ENCODE results near the gene MFSD6L.

MFSD6L gene

DNA sequence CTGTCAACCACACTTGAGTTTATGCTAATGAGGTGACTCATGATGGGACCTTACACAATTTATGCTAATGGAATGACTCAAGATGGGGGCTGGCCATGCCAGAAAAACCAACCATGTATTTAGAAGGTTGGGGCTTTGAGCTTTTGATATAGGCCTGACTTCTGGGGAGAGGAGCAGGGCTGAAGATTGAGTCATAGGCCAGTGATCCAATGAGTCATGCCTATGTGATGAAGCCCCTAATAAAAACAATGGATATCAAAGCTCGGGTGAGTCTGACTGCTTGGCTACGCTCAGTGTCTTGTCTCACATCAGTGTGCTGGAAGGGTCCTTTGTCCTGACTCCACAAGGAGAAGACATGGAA lies 7.3 kb downstream of the MFSD6L start:
- DNase-seq (ENCODE audit: low spot score) = peak; percentile 3

DNA sequence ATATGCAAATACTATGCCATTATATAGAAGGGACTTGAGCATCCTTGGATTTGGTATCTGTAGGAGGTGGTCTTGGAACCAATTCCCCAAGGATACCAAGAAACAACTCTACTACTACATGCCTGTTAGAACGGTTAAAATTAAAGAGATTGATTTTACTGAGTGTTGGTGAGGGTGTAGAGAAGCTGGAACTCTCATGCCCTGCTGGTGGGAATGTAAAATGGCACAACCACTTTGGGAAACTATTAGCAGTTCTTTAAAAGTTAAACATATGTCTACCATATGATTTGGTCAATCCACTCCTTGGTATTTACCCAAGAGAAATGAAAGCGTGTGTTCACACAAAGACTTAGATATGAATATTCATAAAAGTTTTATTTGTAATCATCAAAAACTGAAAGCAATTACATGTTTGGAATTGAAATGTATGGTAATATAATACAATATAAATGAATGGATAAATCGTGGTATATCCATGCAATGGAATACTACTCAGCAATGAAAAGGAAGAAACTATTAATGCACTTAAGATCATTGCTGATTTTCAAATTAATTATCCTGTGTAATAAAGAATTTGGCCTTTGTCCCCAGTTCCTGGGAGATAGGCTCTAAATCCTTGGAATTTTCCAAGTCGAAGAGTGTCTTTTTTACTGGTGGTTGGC lies 7.8 kb downstream of the MFSD6L start:
- no peak for DNase-seq (ENCODE audit: low spot score)

DNA sequence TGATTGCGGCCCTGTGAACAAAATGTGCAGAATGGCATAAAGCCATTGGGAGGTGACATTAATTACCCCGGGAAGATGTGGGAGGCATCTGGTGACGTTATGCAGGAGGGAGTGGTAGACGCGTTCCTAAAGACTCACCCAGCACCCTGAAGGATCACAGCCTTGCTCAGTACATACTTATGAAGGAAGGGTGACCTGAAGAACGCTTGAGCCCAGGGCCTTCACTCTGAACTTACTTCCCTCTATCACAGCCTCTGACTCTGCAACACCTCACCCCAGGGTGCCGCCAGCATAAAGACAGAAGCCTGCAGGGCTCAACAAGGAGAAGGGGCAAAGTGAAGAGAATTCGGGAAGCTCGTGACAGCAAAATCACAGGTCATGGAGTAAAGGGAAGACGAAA lies 9.4 kb downstream of the MFSD6L start:
- DNase-seq (ENCODE audit: low spot score) = no peak

DNA sequence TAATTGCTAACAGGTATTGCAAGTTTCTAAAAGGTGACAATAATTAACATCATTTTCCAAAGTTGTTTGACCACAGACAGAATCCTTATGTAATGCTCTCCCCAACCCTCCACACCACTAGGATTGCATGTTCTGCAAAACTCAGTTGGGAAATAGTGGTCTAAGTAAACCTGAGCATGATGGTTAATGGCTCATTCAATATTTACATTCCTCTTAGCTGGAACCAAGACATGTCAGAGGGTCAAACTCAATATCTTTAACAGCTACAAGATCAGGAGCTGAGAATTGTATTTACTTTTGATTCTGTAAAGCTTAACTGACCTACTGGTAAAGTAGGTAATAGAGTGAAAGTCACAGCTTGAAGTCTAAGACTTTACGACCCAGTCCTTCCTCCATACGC lies 10.2 kb downstream of the MFSD6L start:
- DNase-seq (ENCODE audit: low spot score) = no peak

DNA sequence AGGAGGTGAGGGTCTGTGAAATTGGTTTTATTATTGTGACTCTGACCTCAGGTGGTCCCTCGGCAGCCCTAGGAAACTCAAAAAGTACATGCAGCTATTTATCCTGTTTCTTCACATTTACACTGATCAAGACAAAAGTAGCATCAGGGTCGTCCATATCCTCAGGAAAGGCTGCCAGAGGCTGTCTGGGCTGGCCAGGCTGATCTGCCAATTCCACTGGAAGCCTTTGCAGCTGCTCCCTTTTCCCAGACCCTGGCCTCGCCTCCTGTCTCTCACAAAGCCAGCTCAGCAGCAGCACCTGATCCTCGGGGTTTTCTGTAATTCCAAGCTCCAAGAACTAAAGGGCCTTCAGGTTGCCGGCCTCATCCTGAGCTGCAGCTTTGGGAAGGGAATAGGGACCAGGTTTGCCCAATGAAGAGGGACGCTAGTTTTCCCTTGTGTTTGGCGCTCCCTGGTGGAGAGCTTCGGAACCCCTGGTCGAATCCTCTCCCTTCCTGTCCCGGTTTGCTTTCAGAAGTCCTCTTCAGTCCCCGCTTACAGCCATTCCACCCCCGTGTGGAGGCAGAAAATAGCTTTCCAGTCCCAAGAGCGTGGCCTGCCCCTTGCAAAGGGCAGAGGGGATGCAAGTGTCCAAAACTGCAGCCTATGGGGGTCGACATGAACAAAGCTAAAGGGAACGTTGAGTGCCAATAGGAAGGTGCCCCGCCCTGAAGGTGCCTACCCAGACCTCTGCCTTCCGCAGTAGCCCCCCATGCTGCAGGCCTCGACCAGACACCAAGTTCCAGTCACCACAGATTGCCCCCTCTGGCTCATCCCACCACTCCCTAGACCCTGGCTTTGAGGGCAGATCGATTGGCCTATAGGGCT lies 13.4 kb downstream of the MFSD6L start:
- peak; percentile 52 for DNase-seq (ENCODE audit: low spot score)

DNA sequence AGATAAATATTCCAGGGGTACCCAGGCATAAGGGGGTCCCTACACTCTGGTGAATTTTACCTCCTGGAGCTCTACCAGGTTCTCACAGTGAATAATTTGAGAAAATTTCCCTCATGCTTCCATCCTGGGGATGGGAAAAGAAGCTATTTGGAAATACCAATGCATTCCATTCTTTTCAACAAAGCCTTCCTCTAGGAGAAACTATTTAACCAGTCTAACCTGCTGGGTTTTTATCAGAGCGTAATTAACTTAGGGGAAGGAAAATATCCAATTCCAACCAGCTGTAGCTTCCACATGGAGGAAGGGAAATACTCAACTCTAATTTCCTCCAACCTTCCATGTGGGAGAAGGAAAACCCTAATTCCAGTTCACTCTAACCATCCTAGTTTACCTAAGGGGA lies 17.0 kb downstream of the MFSD6L start:
- DNase-seq (ENCODE audit: low spot score) = no peak

DNA sequence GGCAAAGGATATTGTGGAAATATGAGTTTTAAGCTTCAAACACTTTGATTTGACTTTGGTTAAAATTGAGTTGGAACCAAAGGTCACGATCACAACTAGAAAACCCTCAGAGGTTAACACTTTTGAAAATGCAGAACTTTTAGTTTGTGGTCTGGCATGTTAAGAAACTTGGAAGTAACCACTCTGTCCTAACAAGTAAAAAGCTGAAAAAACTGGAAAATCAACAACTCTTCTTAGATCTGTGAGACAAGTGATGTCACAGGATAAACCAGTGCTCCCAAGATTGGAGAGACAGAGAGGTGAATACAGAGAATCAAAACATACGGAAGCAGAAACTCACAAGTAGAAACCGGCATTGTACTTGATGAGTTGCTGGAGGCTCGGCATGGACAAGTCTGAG lies 17.4 kb downstream of the MFSD6L start:
- no peak for DNase-seq (ENCODE audit: low spot score)

DNA sequence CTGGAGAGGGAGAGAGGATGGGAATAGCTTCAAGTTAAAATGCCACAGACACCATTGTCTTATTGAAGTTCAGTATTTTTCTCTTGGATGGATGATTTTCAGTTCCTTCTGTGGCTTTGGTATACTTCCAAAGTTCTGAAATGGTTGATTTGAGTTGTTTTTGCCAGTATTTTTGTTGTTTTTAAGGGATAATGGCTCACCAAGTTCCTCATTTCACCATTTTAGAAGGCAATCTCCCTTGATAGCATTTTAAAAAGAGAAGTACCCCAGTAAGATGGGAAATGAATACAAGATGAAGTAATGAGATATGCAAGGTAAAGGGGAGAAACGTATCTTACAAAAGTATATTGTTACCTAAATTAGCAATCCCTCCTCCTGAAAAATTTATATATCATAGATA lies 22.3 kb downstream of the MFSD6L start:
- no peak for DNase-seq (ENCODE audit: low spot score)

DNA sequence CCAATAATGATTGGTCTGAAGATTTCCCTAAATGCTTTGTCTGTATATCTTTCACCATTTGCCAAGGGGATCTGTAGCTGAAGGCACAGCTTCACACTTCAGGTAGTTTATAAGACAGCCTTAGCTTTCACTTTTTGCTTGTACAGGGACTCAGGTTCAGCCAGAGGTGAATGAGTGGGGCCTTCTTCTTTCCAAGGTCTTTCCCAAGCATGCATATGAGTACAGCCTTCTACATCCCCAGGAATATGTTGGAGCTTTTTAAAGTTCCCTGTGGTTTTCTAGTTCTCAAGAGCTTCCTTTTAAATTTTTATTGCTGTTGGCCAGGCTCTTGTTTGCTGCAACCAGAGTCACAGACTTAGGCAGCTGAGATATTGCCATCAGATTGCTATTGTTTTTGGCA lies 22.9 kb downstream of the MFSD6L start:
- no peak for DNase-seq (ENCODE audit: low spot score)

DNA sequence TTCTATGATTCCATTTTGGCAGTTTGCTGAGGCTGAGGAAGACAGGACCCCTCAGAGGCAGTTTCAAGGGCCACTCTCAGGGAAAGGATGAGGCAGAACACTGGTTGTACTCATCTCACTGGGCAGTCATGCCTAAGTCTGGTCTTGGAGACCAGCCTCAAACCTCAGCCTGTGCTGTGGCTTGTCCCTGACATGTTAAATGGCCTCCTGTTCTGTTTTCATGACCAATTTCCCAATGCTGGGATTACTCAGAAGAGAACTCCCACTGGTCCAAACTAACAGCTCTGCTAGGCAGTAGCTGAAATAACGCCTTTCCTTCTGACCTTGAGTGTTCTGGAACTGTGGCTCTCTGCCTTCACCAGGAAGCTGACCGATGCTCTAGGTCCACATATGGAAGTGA lies 32.4 kb downstream of the MFSD6L start:
- no peak for DNase-seq (ENCODE audit: low spot score)

DNA sequence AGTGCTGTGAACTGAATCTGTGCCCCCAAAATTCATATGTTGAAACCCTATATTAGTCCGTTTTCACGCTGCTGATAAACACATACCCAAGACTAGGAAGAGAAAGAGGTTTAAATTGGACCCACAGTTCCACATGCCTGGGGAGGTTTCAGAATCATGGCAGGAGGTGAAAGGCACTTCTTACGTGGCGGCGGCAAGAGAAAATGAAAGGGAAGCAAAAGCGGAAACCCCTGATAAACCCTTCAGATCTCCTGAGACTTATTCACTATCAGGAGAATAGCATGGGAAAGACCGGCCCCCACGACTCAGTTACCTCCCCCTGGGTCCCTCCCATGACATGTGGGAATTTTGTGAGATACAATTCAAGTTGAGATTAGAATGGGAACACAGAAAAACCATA lies 37.2 kb downstream of the MFSD6L start:
- no peak for DNase-seq (ENCODE audit: low spot score)

DNA sequence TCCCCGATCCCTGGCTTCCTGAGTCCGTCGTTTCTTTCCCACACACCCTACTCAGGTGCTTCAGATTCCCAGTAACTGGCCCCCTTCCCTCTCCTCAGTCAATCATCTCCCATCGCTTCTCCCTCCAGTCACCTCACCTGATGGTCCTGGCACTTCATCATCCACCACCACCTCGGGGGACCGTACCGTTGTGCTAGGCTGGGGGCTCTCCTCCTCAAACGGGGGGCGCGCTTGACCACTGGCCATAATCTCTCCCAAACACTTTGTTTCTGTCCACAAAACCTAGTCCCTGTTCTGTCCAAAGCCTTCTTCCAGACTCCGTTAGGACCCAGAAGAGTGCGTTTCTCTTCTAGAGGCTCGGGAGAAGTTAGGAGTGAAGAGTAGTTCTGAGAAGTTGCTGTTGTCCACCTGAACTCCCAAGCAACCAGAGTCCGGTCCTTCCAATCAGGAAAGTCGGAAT lies 41.0 kb downstream of the MFSD6L start, which contains the start of gene SPDYE4:
Gene SPDYE4, minus strand, starts transcription at position 410 of the 460 bp plus-strand sequence. Its CDS starts 164 bp downstream, at position 246.
- no peak for DNase-seq (ENCODE audit: low spot score)

DNA sequence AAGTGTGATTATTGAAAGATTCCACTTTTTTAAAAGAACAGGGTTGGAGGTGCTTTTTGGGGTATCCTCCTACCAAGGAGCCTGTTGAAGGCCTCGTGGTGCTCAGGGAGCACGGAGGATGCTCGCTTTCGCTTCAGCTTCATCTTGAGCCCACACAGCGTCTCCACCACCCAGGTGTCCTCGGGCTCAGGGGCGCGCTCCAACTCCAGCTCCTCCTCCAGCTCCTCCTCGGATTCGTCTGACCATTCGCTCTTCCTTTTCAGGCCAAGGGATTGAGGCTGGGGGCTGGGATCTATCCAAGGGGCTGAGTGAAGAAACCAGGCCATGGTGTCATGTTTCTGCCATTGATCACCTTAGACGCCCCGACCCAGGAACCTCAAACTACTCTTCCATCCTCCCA lies 42.0 kb downstream of the MFSD6L start:
- no peak for DNase-seq (ENCODE audit: low spot score)

DNA sequence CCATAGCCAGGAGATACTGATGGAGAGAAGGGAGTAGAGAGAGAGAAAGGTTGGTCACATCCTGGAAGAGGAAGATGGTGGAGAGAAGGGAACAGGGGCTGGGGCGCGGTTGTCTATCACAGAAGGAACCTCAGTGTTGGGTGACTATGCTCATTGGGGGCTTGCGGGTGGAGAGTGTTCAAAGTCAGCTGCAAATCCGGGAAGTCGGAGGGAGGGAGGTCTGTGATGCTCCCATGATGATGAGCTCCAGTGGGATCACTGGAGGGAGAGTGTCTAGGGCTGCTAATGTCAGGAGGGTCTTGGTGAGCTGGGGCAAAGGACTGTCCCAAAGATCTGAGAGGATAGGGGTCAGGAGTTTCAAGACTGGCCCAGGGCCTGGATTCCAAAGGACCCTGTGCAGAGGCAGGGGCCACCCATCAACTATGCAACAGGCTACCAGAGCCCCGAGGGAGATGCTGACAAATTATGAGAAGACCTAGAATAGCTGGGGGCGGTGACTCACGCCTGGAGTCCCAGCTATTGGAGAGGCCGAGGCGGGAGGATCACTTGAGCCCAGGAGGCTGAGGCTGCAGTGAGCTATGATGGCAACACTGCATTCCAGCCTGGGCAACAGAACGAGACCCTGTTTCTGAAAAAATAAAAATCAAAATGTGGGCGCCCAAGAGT lies 43.4 kb downstream of the MFSD6L start:
- DNase-seq (ENCODE audit: low spot score) = no peak

DNA sequence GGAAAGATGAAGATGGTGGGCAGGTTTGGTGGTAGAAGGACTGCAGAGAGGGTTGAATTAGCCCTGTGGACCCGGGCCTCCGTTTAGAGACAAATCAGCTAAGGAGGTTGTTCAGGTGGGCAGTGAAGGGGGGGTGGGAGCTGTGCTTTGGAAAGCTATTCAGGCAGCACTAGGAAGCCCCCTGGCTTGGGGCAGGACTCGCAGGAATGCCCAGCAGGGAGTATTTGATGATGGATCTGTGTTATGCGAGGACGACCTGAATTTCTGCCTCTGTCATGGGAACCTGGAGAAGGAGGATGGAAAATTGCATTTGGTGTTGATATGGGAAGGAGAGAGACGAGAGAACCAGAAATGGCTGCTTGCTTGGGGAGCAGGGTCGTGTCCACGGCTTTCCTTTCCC lies 44.3 kb downstream of the MFSD6L start:
- DNase-seq (ENCODE audit: low spot score) = no peak

DNA sequence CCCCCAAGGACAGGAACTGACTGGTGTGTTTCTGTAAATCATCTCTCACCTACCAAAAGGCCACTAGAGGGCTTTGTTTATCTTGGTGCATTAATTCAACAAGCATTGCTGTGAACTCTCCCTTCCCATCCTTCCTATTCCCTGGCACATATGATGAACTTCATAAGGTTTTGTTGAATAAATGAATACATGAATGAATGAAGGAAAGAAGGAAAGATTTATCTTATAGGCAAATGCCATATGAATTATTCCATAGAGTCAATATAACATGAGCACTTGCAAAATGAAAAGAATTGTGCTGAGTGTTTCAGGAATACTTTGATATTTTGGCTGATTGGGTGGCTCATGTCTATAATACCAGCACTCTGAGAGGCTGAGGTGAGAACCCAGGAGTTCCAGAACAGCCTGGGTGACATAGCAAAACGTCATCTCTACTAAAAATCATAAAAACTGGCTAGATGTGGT lies 45.2 kb downstream of the MFSD6L start:
- DNase-seq (ENCODE audit: low spot score) = peak; percentile 23

DNA sequence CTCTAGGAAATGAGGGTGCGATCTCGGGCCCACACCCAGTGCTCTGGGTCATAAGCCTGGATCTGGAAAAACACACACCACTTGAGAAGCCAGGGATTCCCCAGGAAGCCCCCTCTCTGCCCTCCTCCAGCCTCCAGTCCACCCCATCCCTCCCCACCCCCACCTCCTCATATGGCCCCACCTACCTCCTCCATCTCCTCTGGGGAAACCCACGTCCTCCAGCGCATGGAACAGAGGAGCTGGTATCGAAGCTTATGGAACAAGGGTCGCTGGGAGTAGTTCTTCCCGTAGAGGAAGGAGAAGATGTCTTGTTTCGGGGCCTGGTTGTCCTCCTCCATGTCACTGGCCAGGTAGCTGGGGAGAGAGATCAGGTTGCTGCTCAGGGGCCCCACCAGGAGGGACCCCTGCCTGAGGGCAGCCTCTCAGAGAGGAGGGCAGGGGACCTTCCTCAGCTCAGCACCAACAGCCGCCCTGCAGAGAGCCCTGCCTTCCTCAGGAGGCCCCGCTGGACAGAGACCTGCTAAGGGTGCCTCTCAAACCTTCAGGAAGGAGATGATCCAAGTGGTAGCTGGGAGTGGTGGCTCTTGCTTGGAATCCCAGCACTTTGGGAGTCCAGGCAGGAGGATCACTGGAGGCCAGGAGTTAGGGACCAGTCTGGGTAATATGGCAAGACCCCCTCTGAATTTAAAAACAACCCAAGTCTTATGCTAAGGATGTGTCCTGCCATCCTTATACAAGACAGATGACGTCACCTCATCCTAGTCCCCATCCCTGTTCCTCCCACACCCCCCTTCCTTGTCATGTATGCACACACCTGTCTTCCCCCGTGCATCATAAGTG lies 45.8 kb downstream of the MFSD6L start:
- DNase-seq (ENCODE audit: low spot score) = no peak

DNA sequence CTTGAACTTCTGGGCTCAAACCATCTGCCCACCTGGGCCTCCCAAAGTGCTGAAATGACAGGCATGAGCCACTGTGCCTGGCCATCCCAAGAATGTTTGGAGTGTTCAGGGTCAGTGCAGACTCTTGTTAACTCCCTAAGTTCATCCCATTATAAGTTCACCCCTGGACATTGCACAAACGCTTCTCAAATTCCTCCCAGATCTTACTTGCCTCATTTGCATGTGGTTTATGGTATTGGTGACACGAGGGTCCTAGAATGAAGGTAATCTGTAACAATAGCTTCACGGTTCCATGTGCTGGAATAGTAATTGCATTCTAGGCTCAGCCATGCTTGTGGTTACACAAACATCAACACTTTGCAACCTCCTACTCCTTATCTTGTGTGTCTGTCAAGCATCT lies 49.5 kb downstream of the MFSD6L start:
- no peak for DNase-seq (ENCODE audit: low spot score)

DNA sequence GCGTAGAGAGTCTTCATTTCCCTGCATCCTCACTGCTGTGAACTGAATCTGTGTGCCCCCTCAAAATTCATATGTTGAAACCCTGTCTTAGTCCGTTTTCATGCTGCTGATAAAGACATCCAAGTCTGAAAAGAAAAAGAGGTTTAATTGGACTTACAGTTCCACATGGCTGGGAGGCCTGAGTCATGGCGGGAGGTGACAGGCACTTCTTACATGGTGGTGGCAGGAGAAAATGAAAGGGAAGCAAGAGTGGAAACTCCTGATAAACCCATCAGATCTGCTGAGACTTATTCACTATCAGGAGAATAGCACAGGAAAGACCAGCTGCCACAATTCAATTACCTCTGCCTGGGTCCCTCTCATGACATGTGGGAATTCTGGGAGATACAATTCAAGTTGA lies 51.4 kb downstream of the MFSD6L start:
- DNase-seq (ENCODE audit: low spot score) = no peak

All from activated CD4-positive, alpha-beta T cell treated with anti-CD3 and anti-CD28 coated beads, Interleukin-2, Interleukin-4, amounts not matched to agents 100 ng/mL and 50 ng/mL, durations not matched to agents 16 hours and 8 hours (primary cell).